BJ (cell line): ENCODE measurements around the gene CHD9. TPM values are rescaled to one million over a fixed set of nuclear protein-coding genes. Genes with fewer than 3 reads are reported as not detected.

Experiments used
- CTCF ChIA-PET: fragments of 350-600 bp; formaldehyde crosslinking; extraction: SDS; loops from one replicate; lab custom pipeline; 2021; ENCODE audit warnings: antibody characterized with exemption, inconsistent platforms; lab: Yijun Ruan, JAX
- POLR2A ChIA-PET: fragments of 300-600 bp; sonication (Branson Sonifier 250); formaldehyde crosslinking; extraction: SDS; loops from one replicate; lab custom pipeline; 2021; ENCODE audit warnings: antibody characterized with exemption; lab: Charles Lee
- DNase-seq: peaks from one replicate; pipeline ENCODE4 v3.0.0-alpha.2; 2011; ENCODE audit warnings: low read depth
- H3K27me3 ChIP-seq: 2 replicates; pipeline ENCODE4 v1.6.0; 2011; ENCODE audit warnings: low read length; ENCODE audit not compliant: control insufficient read depth, insufficient read depth
- H3K36me3 ChIP-seq: 2 replicates; pipeline ENCODE4 v1.5.1; 2011; ENCODE audit warnings: low read length; ENCODE audit not compliant: control insufficient read depth, insufficient read depth
- H3K4me3 ChIP-seq: 2 replicates; pipeline ENCODE4 v1.5.1; 2011; ENCODE audit warnings: low read depth, mild to moderate bottlenecking, control low read depth, low read length
- polyA plus RNA-seq: library from polyadenylated mRNA; depleted of rRNA; stranded (reverse); fragments of >200 nt; gene quantifications from 2 replicates; pipeline ENCODE4 v1.2.3, GENCODE V29; 2011
- TF ChIP-seq, protein P1 (sequence below): IDR thresholded peaks from 2 replicates; pipeline ENCODE4 v1.5.1; 2011; ENCODE audit warnings: low read depth, mild to moderate bottlenecking, control low read depth, inconsistent platforms, low read length, moderate library complexity; ENCODE audit not compliant: insufficient read depth

Gene CHD9
- polyA plus RNA-seq, 1 experiment: 13.1 TPM

DNA sequence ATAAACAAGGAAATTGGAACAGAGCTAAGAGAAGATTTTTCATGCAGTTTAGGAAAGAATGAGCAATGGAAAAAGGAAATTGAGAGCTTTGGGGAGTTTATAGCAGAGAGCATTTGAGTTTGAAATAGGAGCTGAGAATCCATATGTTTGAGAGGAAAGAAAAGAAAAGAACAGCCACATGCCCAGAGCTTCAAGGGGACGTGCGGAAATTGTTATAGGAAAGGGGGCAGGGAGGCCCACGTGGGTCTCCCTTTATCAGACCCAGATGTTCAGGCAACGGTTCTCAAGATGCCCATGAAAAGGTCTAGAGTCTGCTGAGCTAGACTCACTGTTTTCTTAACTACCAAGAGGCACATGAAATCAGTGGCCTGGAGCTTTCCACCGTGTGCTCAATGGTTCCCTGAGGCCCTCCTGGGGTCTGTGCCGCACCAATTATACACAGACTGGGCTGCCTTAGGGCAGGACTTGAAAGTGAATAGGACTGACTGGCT is 31.2 kb downstream of the CHD9 start:
- H3K36me3 ChIP-seq: no peaks in the 10 kb centered on the region
- H3K27me3 ChIP-seq: no peaks in the 10 kb centered on the region
- TF ChIP-seq, protein P1, sequence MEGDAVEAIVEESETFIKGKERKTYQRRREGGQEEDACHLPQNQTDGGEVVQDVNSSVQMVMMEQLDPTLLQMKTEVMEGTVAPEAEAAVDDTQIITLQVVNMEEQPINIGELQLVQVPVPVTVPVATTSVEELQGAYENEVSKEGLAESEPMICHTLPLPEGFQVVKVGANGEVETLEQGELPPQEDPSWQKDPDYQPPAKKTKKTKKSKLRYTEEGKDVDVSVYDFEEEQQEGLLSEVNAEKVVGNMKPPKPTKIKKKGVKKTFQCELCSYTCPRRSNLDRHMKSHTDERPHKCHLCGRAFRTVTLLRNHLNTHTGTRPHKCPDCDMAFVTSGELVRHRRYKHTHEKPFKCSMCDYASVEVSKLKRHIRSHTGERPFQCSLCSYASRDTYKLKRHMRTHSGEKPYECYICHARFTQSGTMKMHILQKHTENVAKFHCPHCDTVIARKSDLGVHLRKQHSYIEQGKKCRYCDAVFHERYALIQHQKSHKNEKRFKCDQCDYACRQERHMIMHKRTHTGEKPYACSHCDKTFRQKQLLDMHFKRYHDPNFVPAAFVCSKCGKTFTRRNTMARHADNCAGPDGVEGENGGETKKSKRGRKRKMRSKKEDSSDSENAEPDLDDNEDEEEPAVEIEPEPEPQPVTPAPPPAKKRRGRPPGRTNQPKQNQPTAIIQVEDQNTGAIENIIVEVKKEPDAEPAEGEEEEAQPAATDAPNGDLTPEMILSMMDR: no peak
- H3K4me3 ChIP-seq: no peak overlapping the region
- CTCF ChIA-PET: interaction anchor here (1.4 to 3.6 kb wide), 3 partner anchors 13 to 44 kb away, joined by 3 to 20 read pairs (median 7); partner anchors contain the start of gene CHD9
- POLR2A ChIA-PET: interaction anchor here (0.6 kb wide), 1 partner anchor 65 kb away, joined by 4 read pairs; no protein-coding TSS in a partner anchor
- no peak for DNase-seq

DNA sequence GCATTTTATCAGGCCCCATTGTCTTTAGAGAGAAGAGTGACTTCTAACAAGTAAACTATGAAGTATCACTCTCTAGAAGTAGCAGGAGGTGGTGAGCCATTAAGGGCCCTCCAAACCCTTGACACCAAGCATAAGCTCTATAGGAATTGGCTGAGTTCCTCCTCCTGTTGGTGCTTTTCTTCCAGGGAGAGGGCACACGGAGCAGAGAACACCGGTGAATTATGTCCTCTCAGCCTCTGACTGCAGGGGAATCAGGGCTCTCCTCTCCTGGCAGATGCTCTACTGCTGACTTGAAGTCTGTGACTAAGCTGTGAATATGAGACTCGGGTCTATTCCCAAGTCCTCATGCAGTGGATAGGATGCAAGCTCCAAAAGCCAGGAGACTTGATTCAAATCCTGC is 32.3 kb downstream of the CHD9 start:
- Histone ChIP-seq H3K36me3 (no peaks in the 10 kb centered on the region), H3K4me3 (no peak overlapping the region), H3K27me3 (no peaks in the 10 kb centered on the region)
- ChIA-PET POLR2A (no interaction called here), CTCF (interaction anchor here (0.9 to 3.6 kb wide), 4 partner anchors 8 to 43 kb away, joined by 3 to 20 read pairs (median 5); partner anchors contain the start of gene CHD9)
- no peak for DNase-seq
- TF ChIP-seq, protein P1: no peak

DNA sequence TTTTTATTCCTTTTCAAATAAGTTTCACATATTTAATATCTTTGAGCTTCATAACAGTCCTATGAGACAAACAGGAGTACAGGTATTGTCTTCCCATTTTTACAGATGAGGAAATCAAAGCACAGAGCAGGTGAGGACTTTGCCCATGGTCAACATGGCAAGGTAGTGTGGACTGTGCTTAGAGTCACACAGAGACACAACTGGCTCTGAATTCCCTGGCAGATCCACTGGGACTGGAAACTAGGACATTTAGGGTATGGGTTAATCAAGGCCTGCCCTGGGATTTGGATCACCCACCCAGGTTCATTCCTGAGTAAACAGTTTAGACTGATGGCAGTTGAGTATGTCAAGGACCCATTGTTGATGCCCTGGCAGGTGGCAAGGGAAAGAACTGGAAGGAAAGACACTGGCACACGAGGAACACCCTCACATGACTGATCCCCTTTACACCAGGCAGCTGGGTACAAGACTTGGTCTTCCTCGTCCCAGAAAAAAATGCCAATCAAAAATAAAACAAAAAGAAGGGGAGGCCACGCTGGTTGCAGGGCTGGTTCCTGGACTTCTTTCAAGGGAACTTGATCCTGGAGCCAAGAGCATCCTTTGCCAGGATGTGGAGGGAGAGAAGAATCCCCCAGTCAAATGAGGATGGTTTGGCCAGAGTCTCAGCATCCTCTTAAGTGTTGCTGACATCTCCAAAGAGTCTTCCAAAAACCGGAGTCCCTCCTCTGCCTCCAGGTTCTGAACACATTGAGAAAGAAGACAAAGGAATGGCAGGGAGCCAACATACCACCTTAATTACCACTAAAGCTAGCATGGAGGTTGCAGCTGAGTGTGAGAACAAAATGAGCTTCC is 34.9 kb downstream of the CHD9 start:
- Histone ChIP-seq H3K36me3 (no peaks in the 10 kb centered on the region), H3K4me3 (no peak overlapping the region), H3K27me3 (no peaks in the 10 kb centered on the region)
- ChIA-PET POLR2A (interaction anchor here (0.6 kb wide), 2 partner anchors 40 to 42 kb away, joined by 3 read pairs; no protein-coding TSS in a partner anchor), CTCF (interaction anchor here (1.6 to 2.9 kb wide), 3 partner anchors 10 to 40 kb away, joined by 3 to 13 read pairs (median 6); partner anchors contain the start of gene CHD9)
- no peak for DNase-seq
- TF ChIP-seq, protein P1: no peak

DNA sequence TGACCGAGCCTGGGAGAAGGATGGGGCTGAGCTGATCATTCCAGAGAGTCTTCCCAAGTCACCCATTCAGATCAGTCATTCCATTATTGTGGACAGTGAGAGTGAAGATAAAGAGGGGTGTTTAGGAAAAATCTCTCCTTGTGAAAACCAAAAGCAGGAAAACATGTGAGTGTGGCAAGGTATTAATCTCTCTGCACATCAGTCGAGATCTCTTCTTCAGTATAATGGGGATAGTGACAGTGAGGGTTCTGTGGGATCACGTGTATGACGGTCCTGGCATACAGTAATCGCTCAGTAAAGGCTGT is 35.4 kb downstream of the CHD9 start:
- DNase-seq: no peak
- no peaks in the 10 kb centered on the region for H3K36me3 ChIP-seq
- TF ChIP-seq, protein P1: no peak
- CTCF ChIA-PET: interaction anchor here (1.8 to 2.9 kb wide), 2 partner anchors 35 to 39 kb away, joined by 3 to 13 read pairs; partner anchors contain the start of gene CHD9
- no peak overlapping the region for H3K4me3 ChIP-seq
- H3K27me3 ChIP-seq: no peaks in the 10 kb centered on the region
- POLR2A ChIA-PET: interaction anchor here (0.6 kb wide), 2 partner anchors 40 to 42 kb away, joined by 3 read pairs; no protein-coding TSS in a partner anchor
